NCI-H2196 (cell line): ENCODE results near the gene AP4S1.

Source experiments
- DNase-seq: peaks from one replicate; lab custom pipeline; 2025; ENCODE audit not compliant: unreplicated experiment; lab: John Stamatoyannopoulos, UW

AP4S1 gene, protein sequence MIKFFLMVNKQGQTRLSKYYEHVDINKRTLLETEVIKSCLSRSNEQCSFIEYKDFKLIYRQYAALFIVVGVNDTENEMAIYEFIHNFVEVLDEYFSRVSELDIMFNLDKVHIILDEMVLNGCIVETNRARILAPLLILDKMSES

DNA sequence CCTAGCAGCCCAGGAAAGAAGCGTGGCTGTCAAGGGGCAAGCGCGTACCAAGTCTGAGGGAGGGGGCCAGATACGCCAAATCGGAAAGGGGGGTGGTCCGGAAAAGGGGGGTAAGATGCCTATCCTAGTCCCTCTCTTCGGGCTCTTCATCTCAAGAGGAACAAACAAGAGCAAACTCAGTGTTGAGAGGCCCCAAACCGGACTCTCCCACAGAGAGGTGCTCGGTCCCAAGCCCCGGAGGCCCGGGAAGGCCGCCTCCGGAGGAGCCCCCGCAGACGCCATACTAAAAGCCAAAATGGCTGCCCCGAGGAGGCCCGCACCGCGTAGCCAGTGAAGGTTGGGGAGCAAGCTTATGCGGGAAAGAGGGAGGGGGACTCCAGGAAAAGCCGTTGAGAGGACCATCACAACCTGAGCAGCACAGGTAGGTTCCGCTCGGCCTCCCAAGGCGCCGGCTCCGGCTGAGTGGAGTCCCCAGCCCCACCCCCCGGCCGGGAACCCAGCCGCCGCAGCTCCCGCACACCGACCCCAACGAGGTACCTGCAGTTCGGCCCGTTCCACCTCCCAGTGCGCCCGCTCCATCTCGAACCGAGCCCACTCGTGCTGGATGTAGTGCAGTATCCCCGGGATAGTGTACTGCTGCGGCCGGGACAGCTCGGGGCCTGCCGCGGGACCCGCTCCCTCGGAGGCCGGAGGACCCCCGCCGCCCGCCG is at the start of gene AP4S1:
TSS of gene AP4S1 (plus strand) at position 283 of the 710 bp plus-strand sequence. CDS start 40,548 bp downstream, outside the sequence.
- peak; percentile 24 for DNase-seq

GRCh38 chr14:30977752-30978151 is 47.7 kb upstream of the AP4S1 start:
- no peak for DNase-seq

DNA sequence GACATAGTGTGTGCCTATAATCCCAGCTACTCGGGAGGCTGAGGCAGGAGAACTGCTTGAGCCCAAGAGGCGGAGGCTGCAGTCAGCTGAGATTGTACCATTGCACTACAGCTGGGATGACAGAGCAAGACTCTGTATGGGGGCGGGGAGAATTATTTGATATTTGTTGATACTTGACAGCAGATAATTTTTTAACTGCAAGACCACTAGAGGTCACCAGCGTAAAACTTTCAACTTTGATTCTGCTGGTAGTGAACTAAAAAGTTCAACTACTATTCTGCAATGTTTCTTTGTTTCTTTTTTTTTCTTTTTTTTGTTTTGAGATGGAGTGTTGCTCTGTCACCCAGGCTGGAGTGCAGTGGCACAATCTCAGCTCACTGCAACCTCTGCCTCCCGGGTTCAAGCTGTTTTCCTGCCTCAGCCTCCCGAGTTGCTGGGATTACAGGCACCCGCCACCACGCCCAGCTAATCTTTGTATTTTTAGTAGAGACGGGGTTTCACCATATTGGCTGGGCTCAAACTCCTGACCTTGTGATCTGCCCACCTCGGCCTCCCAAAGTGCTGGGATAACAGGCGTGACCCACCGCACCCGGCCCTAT is 45.2 kb upstream of the AP4S1 start:
- DNase-seq: peak; percentile 73

DNA sequence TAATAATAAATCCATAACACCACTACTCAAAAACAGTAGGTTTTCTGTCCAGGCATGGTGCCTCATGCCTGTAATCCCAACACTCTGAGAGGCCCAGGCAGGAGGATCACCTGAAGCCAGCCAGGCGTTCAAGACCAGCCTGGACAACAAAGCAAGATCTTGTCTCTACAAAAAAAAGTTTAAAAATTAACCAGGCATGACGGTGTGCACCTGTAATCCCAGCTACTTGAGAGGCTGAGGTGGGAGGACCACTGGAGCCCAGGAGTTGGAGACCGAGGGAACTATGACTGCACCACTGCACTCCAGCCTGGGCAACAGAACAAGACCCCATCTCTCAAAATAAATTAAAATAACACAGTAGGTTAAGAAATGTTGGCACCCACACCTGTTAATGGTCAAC is 44.5 kb upstream of the AP4S1 start:
- DNase-seq: no peak

- no peak for DNase-seq
These were observed 42.9 kb upstream of the AP4S1 start for GRCh38 chr14:30982533-30982932.

DNA sequence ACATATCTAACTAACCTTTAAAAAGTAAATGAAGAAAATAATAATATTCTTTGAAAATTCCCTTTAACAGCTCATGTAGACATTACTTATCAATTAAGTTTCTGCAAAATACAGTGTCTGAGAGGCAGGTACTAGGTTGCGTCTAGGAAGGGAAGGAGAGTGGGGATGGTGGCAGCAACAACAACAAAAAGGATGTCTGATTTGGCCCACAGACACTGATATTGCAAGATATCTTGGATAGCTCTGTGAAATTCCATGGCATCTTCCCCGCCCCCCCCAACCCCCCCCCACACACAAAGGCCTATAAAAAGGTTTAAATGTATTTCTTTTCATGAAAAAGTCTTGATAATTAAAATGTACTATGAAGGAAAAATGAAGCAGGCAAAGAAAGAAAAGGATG is 41.6 kb upstream of the AP4S1 start:
- DNase-seq: no peak

- DNase-seq: no peak
These were observed 39.7 kb upstream of the AP4S1 start for GRCh38 chr14:30985796-30986195.

DNA sequence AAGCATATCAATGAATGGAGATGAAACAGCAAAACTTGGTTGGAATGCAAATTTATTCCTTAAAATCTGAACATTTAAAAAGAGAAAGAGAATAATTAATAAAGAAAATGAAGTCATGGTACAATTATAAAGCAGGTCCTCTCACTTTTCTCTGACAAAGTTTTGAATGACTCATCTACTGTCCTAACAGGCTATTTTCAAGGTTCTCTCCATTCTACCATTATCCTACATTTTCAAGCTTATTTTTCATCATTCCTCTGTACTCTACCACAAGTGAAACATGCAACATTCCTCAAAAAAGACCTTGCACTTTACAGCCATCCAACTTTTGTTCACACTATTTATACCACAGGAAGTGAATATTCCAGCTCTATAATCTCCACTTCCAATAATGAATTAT is 36.9 kb upstream of the AP4S1 start:
- no peak for DNase-seq

DNA sequence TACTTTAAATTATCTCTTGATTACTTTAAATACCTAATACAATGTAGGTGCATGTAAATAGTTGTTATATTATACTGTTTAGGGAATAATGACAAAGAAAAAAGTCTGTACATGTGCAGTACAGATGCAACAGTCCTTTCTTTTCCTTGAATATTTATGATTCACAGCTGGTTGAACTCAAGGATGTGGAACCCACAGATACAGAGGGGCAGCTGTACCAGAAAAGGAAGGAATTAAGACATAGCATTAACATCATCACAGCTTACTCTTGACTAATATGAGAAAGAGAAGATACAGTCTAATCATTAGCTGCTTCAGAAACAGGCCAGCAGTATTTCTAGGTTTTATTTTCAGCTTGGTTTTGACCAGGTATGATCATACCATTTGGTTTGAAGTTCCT is 34.7 kb upstream of the AP4S1 start:
- no peak for DNase-seq

GRCh38 chr14:30991408-30991807 is 34.0 kb upstream of the AP4S1 start:
- no peak for DNase-seq

DNA sequence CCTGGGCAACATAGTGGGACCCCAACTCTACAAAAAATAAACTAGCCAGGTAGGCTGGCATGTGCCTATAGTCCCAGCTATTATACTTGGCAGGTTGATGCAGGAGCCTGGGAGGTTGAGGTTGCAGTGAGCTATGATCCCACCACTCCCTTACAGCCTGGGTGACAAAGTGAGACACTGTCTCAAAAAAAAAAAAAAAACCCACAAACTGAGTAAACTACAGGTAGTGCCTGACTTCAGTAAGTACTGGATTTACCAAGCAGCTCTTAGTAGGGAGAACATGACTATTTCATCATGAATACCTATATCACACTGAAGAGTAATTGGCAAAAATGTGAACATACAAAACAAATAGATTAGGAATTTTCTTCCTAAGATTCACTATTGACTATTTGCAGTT is 32.4 kb upstream of the AP4S1 start:
- DNase-seq: no peak

- DNase-seq: no peak
These were observed 30.5 kb upstream of the AP4S1 start for GRCh38 chr14:30994681-30995620.

GRCh38 chr14:30995689-30996088 is 29.8 kb upstream of the AP4S1 start:
- no peak for DNase-seq

DNA sequence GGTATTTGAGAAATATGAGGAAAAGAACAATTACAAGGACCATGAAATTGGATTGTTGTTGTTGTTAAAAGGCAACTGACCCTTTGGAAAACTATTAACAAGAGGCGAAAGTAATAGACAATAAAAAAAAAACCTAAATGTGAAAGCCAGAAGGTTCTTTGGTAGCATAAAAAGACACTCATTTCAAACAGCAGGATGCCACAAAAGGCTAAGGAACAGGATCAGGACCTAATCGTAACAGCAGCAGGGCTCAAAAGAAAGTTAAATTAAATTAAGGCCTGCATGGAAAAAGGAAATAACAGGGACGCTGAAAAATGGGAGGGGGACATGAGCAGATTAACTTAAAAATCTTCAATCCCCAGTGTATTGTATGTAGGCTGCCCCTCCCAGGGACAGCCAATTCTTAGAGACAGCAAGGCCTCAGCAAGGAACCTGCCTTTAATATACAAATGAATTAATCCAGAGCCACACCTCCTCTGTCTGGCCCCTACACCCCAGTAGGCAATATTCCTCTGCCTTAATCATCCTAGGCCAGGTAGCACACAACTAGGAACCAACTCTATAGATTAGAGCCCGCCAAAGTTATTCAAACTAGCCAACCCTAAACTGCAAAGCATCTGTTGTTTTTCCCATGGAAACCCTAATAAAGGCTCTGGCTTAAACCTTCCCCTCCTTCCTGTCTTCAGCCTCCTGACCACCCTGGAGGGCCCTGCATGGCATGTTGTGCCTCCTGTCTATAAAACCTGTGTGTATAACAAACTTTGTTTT is 28.4 kb upstream of the AP4S1 start:
- DNase-seq: no peak

- DNase-seq: no peak
These were observed 27.2 kb upstream of the AP4S1 start for GRCh38 chr14:30998100-30998706.

DNA sequence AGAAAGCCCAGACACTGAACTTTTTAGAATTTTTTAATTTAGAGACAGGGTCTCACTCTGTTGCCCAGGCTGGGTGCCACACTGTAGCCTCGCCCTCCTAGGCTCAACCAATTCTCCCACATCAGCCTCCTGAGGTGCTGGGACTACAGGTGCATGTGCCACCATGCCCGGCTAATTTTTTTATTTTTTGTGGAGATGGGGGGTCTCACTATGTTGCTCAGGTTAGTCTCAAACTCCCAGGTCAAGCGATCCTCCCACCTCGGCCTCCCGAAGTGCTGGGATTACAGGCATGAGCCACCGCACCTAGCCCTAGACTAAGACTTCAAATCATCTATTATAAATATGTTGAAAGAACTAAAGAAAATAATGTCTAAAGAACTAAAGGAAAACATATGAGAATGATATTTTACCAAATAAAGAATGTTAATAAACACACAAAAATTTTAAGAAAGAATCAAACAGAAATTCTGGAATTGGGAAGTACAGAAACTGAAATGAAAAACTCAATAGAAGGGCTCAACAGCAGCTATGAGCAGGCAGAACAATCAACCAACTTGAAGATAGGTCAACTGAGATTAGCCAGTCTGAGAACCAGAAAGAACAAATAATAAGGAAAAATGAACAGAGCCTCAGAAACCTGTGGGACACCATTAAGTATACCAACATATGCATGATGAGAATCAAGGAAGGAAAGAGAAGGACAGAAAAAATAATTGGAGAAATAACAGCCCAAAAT is 26.2 kb upstream of the AP4S1 start:
- DNase-seq: no peak

- no peak for DNase-seq
These were observed 24.7 kb upstream of the AP4S1 start for GRCh38 chr14:31000629-31001338.

- DNase-seq: no peak
These were observed 24.1 kb upstream of the AP4S1 start for GRCh38 chr14:31001339-31001658.

GRCh38 chr14:31003284-31003683 is 22.2 kb upstream of the AP4S1 start:
- DNase-seq: no peak
